Frontal cortex (tissue), 4 donors: ENCODE measurements around the gene TBC1D22A. TPM values are rescaled to one million over a fixed set of nuclear protein-coding genes. Genes with fewer than 3 reads are reported as not detected.

ENCODE experiments used
- DNase-seq, 2 donors: peaks; one replicate each; pipeline ENCODE4 v3.0.0; 2012; ENCODE audit warnings: low spot score in 2 of 2
- FAIRE-seq: peaks from 2 replicates; lab custom pipeline; 2012; peaks lifted over from hg19 to GRCh38; lab: Jason Lieb, UNC
- total RNA-seq: library from RNA; depleted of rRNA; stranded (reverse); fragments of >200 nt; gene quantifications from one replicate; pipeline ENCODE4 v1.2.3, GENCODE V29; 2014
- donor health status: control.
- donor health status: control.
- donor health status: control.

Gene TBC1D22A
- total RNA-seq, 1 donor from 2014 or later: 5.3 TPM

DNA sequence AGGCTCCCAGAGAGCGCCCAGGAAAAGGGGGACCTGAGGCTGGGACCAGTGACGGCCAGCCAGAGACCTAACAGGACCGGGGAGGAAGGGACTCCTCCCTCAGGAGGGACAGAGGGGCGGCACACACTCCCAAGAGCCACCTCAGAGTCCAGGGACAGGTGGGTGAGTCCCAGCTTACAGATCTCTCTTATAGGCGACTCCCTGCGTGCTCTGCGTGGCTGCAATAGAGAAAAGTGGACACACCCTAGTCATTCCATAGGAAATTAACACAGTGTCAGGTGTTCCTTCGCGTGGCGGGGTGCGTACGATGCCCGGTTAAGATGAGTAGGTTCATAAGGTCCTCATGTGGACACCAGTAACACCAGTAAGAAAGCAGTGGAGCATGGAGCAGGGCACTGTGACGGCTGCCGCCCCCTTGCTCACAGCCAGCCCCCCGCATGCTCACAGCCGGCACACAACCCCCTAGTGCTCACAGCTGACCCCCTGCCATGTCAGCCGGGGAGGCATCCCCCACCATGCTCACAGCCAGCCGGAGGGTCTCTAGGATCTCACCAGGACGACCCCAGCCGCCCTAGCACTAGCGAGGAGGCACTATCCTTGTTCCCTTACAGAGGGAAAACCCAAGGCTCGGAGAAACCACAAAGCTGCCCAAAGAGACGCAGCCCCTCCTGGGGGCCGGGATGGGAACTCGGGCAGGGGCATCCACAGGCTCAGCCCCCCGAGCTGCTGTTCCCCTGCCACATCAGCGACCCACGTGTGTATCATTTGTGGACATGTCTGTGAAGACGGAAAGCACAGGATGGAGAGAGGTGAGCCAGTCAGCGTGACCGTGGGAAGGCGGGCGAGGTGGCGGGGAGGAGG lies 426.8 kb downstream of the TBC1D22A start:
- DNase-seq (no peak), FAIRE-seq (no peak)

DNA sequence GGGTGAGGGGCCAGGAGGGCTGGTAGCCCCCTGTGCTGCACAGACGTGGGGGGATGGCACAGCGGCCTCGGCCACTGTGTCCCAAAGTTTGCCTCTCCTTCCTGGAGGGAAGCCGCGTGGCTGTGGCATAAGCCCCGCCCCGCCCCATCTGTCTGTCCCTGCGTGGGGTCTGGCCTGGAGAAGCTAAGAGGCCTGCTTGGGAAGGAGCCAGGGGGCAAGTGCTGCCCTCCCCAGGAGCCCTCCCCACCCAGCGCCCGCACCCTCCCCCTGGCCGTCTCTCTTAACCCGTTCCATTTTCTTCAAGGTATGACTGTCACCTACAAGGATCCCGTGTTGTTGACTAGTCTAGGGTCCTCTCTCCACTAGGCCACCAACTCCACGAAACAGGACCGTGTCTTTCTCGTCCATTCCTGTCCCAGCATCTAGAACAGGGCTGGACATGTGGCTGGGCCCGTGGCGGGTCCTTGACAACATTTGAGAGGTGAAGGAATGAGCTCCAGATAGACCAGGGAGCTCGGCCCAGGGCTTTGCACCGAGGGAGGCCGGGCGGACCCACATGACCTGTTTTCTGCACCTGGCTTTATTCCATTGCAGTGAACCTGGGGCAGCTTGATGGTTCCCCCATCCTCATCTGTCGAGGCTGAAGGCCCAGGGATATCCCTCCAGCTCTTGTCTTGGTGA lies 428.0 kb downstream of the TBC1D22A start:
- no peak for FAIRE-seq
- DNase-seq: no peak

- FAIRE-seq (no peak), DNase-seq (no peak)
These were observed 428.7 kb downstream of the TBC1D22A start for GRCh38 chr22:47190957-47191670.

DNA sequence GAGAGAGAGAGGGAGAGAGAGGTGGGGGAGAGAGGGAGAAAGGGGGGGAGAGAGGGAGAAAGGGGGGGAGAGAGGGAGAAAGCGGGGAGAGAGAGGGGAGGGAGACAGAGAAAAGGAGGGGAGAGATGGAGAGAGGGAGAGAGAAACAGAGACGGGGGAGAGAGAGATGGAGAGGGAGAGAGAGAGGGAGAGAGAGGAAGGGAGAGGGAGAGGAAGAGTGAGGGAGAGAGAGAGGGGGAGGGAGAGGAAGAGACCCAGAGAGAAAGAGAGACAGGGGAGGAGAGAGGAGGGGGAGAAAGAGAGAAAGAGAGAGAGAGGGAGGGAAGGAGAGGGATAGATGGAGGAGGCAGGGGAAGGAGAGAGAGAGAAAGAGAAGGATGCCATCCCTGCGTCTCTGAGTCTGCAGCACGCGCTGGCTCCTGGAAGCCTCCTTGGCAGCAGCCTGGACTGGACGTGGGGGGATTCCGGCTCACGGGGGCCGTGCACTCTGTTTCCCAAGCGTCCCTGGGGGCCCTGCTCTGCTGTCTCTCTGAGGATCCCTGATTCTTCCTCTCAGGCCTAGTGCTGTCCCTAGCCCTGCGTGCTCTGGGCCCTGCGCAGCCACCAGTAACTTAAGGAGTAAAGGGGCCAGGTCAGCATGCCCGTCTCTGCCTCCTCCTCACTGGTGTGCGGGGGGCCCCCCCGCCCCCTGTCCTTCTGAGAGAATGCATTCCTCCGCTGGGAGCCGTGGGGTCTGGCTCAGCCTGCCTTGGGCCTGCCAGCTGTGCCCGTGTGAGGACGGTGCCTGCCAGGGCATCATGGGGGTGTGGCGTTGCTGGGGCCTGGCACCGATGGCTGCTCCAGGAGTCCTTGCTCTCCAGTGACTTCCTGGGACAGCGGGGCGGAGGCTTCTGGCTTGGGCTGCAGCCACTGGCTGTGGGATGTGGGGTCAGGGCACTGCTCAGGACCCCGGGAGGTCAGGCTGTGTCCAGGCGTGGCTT lies 429.5 kb downstream of the TBC1D22A start:
- DNase-seq (no peak), FAIRE-seq (no peak)

GRCh38 chr22:47192651-47193437 lies 430.4 kb downstream of the TBC1D22A start:
- FAIRE-seq (no peak), DNase-seq (no peak)

DNA sequence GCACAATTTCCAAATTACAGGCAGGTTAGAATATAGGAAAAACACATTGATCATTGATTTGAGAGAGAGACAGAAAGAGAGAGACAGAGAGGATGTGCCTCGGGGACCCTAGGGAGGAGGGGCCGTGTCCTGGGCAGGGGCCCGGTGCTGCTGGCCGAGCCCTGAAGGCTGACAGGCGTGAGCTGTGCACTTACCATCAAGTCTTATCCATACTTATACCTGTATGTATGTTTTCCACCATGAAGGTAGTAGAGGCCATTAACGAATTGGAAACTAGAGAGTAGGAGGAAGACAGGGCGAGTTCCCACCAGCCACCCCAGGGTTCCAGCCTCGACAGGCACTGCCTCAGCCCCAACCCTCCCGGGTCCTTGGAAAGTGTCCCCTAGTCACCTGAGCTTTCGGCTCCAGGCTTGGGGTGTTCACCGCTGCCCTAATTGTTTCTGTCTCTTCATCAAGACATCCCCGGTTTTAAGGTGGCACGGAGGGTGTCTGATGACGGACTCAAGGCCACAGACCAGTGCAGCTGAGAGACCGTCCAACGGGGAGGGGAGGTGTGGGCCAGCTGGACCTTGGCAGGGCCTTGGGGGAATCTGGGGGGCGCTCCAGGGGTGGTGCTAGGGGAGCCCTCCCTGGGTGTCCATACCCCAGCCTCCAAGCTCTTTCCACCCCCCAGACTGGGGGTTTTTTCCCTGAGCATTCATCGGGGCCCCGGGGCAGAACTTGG lies 431.3 kb downstream of the TBC1D22A start:
- no peak for DNase-seq

DNA sequence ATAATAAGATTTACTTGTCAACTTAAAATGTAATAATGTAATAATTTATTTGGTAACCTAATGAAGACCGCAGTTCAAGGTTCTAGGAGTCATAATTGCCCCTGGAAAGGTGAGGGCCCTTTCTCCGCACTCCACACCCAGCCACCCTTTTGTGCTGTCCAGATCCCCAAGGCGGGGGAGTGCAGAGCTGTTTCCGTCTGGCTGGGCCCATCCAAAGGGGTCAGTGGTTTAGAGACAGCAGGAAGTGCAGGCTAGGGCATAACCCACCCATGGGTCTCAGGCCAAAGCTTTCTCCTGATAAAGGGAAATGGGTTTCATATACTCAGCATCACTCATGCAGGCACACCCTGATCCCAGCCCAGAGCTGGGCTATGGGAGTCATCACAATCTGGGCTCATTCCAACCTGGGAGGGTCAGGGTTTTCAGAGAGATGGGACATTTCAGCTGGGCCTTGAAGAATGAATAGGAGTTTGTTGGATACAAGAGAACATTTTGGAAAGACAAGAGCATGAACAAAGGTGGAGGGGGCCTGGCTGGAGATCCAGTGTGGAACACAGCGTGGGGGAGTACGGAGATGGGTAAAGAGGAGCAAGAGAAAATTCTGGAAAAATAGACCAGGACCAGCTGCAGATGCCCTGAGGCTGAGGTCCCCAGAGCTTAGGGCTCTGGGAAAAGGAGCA lies 432.2 kb downstream of the TBC1D22A start:
- FAIRE-seq (no peak), DNase-seq (no peak)

More for the DNA sequence above, 431.3 kb downstream of the TBC1D22A start:
- no peak for FAIRE-seq

GRCh38 chr22:47195156-47195483 lies 432.7 kb downstream of the TBC1D22A start:
- no peak for DNase-seq
- FAIRE-seq: no peak

- FAIRE-seq: no peak
- DNase-seq: no peak
These were observed 433.2 kb downstream of the TBC1D22A start for GRCh38 chr22:47195484-47196165.

- DNase-seq (no peak), FAIRE-seq (no peak)
These were observed 433.9 kb downstream of the TBC1D22A start for GRCh38 chr22:47196166-47196849.

- FAIRE-seq (no peak), DNase-seq (no peak)
These were observed 434.7 kb downstream of the TBC1D22A start for GRCh38 chr22:47196881-47197772.

GRCh38 chr22:47197773-47198500 lies 435.5 kb downstream of the TBC1D22A start:
- FAIRE-seq: no peak
- no peak for DNase-seq

DNA sequence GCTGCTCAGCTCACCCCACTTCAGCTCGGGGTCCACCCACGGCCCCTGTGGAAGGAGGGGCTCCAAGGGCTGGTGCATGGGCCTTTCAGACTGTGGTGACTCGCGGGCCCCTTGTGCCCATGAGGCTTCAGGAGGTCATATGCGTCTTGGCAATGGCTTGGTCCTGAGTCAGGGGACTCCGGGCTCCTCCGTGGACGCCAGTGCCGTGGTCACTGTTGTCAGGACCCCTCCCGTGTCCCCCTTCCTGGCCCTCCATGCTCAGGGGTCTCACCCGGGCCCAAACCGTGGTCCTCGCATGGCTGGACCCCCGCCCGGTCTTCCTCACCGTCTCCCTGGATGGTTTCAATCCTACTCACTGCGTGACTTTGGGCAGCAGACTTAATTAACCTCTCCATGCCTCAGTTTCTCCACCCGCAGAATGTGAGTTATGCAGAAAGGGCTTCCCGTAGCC lies 436.4 kb downstream of the TBC1D22A start:
- FAIRE-seq: no peak
- no peak for DNase-seq

DNA sequence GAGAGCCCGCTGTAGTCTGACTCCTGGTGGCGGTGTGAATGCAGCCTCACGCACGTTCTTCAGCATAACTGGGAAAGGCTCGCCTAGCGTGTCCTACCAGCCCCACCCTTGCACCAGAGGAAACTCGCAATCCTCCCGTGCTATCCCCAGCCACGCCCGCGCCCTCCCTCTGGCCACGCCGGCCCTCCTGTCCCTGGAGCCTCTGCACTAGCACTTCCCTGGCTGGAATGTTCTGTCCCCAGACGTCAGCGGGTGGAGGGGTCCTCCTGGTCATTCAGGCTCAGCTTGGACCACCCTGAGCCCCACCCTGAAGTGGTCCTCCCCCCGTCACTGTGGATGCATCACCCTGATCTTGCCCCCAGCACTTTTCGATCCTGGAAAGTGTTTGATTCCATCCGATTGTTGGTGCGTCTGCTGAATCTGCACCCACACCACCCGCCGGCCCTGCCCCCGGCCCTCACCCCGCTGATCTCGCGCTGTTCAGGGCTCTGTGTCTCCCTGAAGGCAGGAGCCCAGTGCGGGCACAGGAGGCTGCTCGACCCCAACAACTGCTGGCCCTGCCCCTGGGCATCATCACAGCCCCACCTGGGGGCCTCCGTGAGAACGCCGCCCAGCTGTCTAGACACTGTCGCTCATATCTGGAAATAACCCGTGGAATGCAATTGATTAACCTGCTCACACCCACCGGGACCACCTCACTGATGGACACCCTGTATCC lies 437.0 kb downstream of the TBC1D22A start:
- FAIRE-seq (no peak), DNase-seq (no peak)
